NCI-H82 treated with DMSO at 0.1 percent for 48 hours (cell line): ENCODE measurements around the gene SIGLEC6.

ENCODE experiments used
- DNase-seq: peaks from one replicate; lab custom pipeline; 2025; ENCODE audit not compliant: unreplicated experiment; lab: John Stamatoyannopoulos, UW

Gene SIGLEC6

GRCh38 chr19:51531349-51532315 lies at the start of gene SIGLEC6:
SIGLEC6 (minus strand) TSS chr19:51531670; CDS start chr19:51531648, 22 bp downstream.
- DNase-seq: no peak

GRCh38 chr19:51576850-51577249 lies 45.4 kb upstream of the SIGLEC6 start:
- no peak for DNase-seq

GRCh38 chr19:51573331-51573730 lies 41.9 kb upstream of the SIGLEC6 start:
- DNase-seq: no peak

GRCh38 chr19:51572908-51573307 lies 41.4 kb upstream of the SIGLEC6 start:
- DNase-seq: no peak

GRCh38 chr19:51572410-51572809 lies 40.9 kb upstream of the SIGLEC6 start:
- DNase-seq: no peak

- DNase-seq: no peak
Measured at GRCh38 chr19:51571599-51571998, 40.1 kb upstream of the SIGLEC6 start.

- DNase-seq: peak; percentile 90
Measured at GRCh38 chr19:51570962-51571575, 39.6 kb upstream of the SIGLEC6 start, which contains the start of gene ZNF175. ZNF175 (plus strand) TSS chr19:51571283; CDS start chr19:51573330, 2,047 bp downstream.

- DNase-seq: no peak
Measured at GRCh38 chr19:51568456-51568855, 37.0 kb upstream of the SIGLEC6 start.

- no peak for DNase-seq
Measured at GRCh38 chr19:51567583-51567982, 36.1 kb upstream of the SIGLEC6 start.

- DNase-seq: no peak
Measured at GRCh38 chr19:51566489-51567100, 35.1 kb upstream of the SIGLEC6 start.

GRCh38 chr19:51565583-51565982 lies 34.1 kb upstream of the SIGLEC6 start:
- DNase-seq: no peak

- no peak for DNase-seq
Measured at GRCh38 chr19:51564791-51565190, 33.3 kb upstream of the SIGLEC6 start.

GRCh38 chr19:51560339-51560738 lies 28.9 kb upstream of the SIGLEC6 start:
- no peak for DNase-seq

GRCh38 chr19:51559240-51559639 lies 27.8 kb upstream of the SIGLEC6 start:
- no peak for DNase-seq

- no peak for DNase-seq
Measured at GRCh38 chr19:51552996-51553725, 21.7 kb upstream of the SIGLEC6 start.

GRCh38 chr19:51552608-51552995 lies 21.1 kb upstream of the SIGLEC6 start:
- no peak for DNase-seq

GRCh38 chr19:51551673-51552432 lies 20.4 kb upstream of the SIGLEC6 start:
- DNase-seq: no peak

GRCh38 chr19:51550848-51551672 lies 19.6 kb upstream of the SIGLEC6 start:
- no peak for DNase-seq

GRCh38 chr19:51549533-51550324 lies 18.3 kb upstream of the SIGLEC6 start:
- no peak for DNase-seq
